ENCODE measurements around the gene PPM1K. TPM values are rescaled to one million over a fixed set of nuclear protein-coding genes. Genes with fewer than 3 reads are reported as not detected.
A peak's percentile ranks its signal among the peaks of the same experiment; 100 is the strongest.

The PPM1K gene
- total and polyA plus RNA-seq, 4 donors: 5.2 to 45.9 (median 12.5) TPM

DNA sequence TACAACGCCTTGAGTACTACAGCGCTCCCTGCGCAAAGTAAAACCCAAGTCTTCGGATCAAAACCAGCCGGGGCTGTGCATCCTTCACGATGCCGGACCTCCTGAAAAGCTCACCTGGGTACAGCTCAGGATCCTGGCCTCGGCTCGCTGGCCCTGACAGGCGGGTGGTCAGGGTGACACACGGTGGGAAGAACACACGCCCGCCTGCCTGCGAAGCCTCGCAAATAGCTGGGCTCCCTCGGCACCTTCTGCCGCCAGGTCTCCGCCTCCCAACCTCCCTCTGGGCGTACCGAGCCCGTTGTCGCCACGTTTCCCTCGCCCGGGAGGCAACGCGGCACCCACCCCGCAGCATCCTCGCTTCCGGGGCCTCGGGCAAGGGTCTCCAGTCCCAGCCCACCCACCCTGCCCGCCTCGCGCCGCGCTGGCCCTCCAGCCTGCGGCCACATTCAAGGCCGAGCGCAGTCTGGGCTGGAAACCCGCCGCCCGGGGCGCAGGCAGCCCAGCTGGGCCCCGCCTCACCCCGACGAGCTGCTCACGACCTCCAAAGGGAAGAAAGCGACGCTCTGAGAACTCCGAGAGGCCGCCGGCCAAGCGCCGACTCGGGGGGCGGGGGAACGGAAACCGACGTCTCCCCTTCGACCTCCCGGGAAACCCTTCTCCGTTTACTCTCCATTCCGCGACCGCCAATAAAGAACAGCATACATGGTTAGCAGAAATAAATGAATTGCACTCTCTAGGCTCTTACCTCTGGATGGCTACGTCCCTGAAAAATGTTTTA lies 511 bp downstream of the PPM1K start:
- peak in 2 of 3 donors; percentile 87 to 88 for DNase-seq
- 0% methylated on average over 65 to 66 of the region's 66 CpGs for WGBS, 2 donors
- ATAC-seq (ENCODE audit: insufficient read depth, low FRiP score): peak; percentile 48

DNA sequence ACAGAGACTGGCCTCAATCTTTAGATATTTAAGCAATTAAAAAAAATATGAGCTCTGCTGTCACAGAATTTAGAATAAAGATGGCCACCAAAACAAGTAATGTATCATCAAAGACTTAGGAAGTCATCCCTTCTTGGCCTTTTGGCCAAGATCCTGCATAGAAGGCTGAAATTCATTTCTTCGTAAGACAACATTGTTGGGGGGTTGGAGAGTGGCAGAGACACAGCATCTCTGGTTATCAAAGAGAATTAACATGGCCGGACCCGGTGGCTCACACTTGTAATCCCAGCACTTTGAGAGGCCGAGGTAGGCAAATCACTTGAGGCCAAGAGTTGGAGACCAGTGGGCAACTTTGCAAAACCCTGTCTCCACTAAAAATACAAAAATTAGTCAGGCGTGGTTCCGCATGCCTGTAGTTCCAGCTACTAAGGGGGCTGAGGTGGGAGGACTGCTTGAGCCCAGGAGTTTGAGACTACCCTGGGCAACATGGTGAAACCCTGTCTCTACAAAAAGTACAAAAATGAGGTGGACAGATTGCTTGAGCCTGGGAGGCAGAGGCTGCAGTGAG lies 4.0 kb downstream of the PPM1K start:
- Histone ChIP-seq H3K9me3 (ENCODE audit: control insufficient read depth in 4 of 4, insufficient read depth in 3 of 4, low read length in 3 of 4) (peaks cover 0 to 8% (median 2%) of the 10 kb centered on the region in 4 donors), H3K27ac (ENCODE audit: low read depth in 1 of 2, low read length in 1 of 2) (peak overlapping the region in 1 of 2 donors; percentile 13), H3K9ac (ENCODE audit: insufficient read depth in 1 of 2, low read length in 2 of 2) (no peak overlapping the region), H3K27me3 (ENCODE audit: control insufficient read depth in 3 of 3, insufficient read depth in 3 of 3, low read length in 2 of 3) (no peaks in the 10 kb centered on the region), H3K4me3 (no peak overlapping the region), H3K36me3 (ENCODE audit: control insufficient read depth in 4 of 4, insufficient read depth in 4 of 4, low read length in 4 of 4) (peaks cover 2 to 24% (median 10%) of the 10 kb centered on the region in 4 donors), H3K4me1 (ENCODE audit: control insufficient read depth in 5 of 5, insufficient read depth in 5 of 5, low read length in 5 of 5) (peaks cover 6 to 22% (median 14%) of the 10 kb centered on the region in 5 donors)
- no peak for ATAC-seq (ENCODE audit: insufficient read depth, low FRiP score)
- WGBS, 2 donors: 96 to 98% methylated on average over 6 of the region's 6 CpGs
- TF ChIP-seq, protein P1, sequence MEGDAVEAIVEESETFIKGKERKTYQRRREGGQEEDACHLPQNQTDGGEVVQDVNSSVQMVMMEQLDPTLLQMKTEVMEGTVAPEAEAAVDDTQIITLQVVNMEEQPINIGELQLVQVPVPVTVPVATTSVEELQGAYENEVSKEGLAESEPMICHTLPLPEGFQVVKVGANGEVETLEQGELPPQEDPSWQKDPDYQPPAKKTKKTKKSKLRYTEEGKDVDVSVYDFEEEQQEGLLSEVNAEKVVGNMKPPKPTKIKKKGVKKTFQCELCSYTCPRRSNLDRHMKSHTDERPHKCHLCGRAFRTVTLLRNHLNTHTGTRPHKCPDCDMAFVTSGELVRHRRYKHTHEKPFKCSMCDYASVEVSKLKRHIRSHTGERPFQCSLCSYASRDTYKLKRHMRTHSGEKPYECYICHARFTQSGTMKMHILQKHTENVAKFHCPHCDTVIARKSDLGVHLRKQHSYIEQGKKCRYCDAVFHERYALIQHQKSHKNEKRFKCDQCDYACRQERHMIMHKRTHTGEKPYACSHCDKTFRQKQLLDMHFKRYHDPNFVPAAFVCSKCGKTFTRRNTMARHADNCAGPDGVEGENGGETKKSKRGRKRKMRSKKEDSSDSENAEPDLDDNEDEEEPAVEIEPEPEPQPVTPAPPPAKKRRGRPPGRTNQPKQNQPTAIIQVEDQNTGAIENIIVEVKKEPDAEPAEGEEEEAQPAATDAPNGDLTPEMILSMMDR (IDR thresholded peaks at IDR 0.05; ENCODE audit: control extremely low read depth, extremely low read depth): no peak
- no peak for DNase-seq

More for the DNA sequence above, 511 bp downstream of the PPM1K start:
- TF ChIP-seq, protein P1 (IDR thresholded peaks at IDR 0.05; ENCODE audit: control extremely low read depth, extremely low read depth): no peak
- Histone ChIP-seq H3K27me3 (ENCODE audit: control insufficient read depth in 3 of 3, insufficient read depth in 3 of 3, low read length in 2 of 3) (no peaks in the 10 kb centered on the region), H3K9ac (ENCODE audit: insufficient read depth in 1 of 2, low read length in 2 of 2) (peak overlapping the region; percentile 93 to 100), H3K4me3 (peak overlapping the region; percentile 61), H3K36me3 (ENCODE audit: control insufficient read depth in 4 of 4, insufficient read depth in 4 of 4, low read length in 4 of 4) (no peaks in the 10 kb centered on the region), H3K4me1 (ENCODE audit: control insufficient read depth in 5 of 5, insufficient read depth in 5 of 5, low read length in 5 of 5) (peaks cover 2 to 26% (median 13%) of the 10 kb centered on the region in 5 donors), H3K27ac (ENCODE audit: low read depth in 1 of 2, low read length in 1 of 2) (peak overlapping the region; percentile 99), H3K9me3 (ENCODE audit: control insufficient read depth in 4 of 4, insufficient read depth in 3 of 4, low read length in 3 of 4) (no peaks in the 10 kb centered on the region)

DNA sequence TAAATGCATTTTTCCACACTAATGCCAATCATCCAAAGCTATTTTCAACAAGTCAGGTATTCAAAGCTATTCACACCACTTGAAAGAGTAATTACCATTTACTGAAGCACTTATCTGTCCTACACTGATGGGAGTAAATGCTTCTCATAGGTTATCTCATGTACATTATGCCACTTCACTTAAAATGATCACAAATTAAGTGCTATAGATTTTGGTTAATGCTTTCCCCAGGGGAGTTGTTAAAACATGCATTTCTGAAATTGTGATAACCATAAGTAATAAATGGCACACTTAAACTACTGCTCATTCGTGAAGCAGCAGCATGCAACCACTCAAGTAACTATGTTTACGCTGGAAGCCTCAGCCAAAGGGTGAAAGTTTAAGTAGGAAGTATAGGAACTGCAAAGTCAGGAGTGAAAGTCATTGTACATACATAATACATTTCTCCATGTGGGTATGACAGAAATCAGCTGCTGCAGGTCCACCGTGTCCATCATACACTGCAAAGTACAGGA lies 6.6 kb downstream of the PPM1K start:
- no peak overlapping the region for H3K4me3 ChIP-seq
- no peak overlapping the region for H3K9ac ChIP-seq (ENCODE audit: insufficient read depth in 1 of 2, low read length in 2 of 2)
- ATAC-seq (ENCODE audit: insufficient read depth, low FRiP score) (no peak), DNase-seq (no peak)
- H3K36me3 ChIP-seq (ENCODE audit: control insufficient read depth in 4 of 4, insufficient read depth in 4 of 4, low read length in 4 of 4): peaks cover 2 to 27% (median 13%) of the 10 kb centered on the region in 4 donors
- no peaks in the 10 kb centered on the region for H3K27me3 ChIP-seq (ENCODE audit: control insufficient read depth in 3 of 3, insufficient read depth in 3 of 3, low read length in 2 of 3)
- no peak overlapping the region for H3K27ac ChIP-seq (ENCODE audit: low read depth in 1 of 2, low read length in 1 of 2)
- TF ChIP-seq, protein P1 (IDR thresholded peaks at IDR 0.05; ENCODE audit: control extremely low read depth, extremely low read depth): no peak
- H3K9me3 ChIP-seq (ENCODE audit: control insufficient read depth in 4 of 4, insufficient read depth in 3 of 4, low read length in 3 of 4): peaks cover 0 to 8% (median 2%) of the 10 kb centered on the region in 4 donors
- WGBS, 2 donors: 86% methylated on average over 3 of the region's 3 CpGs
- peaks cover 4 to 22% (median 10%) of the 10 kb centered on the region in 5 donors for H3K4me1 ChIP-seq (ENCODE audit: control insufficient read depth in 5 of 5, insufficient read depth in 5 of 5, low read length in 5 of 5)

Measured in lung (tissue), 12 donors.